IMR-90 (cell line): Measurements from ENCODE around the gene PLEKHB2. TPM values are rescaled to one million over a fixed set of nuclear protein-coding genes. Genes with fewer than 3 reads are reported as not detected.

Source experiments
- ATAC-seq: fragments of 200-7000 bp; cut with Tn5 transposase; 2 replicates; pipeline ENCODE4 v1.9.1; 2020; ENCODE audit warnings: low read depth, mild to moderate bottlenecking, moderate library complexity
- BruUV-seq: library from RNA; stranded (reverse); fragments of 400-500 nt; replicated peaks from 2 replicates; lab custom pipeline; 2021; lab: Mats Ljungman, UMichigan
- CTCF ChIA-PET: fragments of 300-600 bp; formaldehyde crosslinking; extraction: SDS; loops from one replicate; lab custom pipeline; 2021; ENCODE audit warnings: antibody characterized with exemption; lab: Yijun Ruan, JAX
- POLR2A ChIA-PET: fragments of 300-600 bp; sonication (Branson Sonifier 250); formaldehyde crosslinking; loops from one replicate; lab custom pipeline; 2022; ENCODE audit warnings: antibody characterized with exemption; ENCODE audit not compliant: unreplicated experiment; lab: Charles Lee
- DNase-seq: peaks from one replicate; pipeline ENCODE4 v3.0.0; 2013
- H2AFZ ChIP-seq: replicated peaks from 2 replicates; pipeline ENCODE3; 2013; ENCODE audit warnings: low read length, mild to moderate bottlenecking; ENCODE audit not compliant: poor library complexity
- H2AK5ac ChIP-seq: 2 replicates; pipeline ENCODE4 v1.6.1; 2013; ENCODE audit warnings: low read depth, low read length, inconsistent platforms
- H2AK9ac ChIP-seq: replicated peaks from 2 replicates; pipeline ENCODE3; 2013; ENCODE audit warnings: mild to moderate bottlenecking, low read depth, low read length, moderate library complexity; ENCODE audit not compliant: poor library complexity
- H2BK120ac ChIP-seq: 2 replicates; pipeline ENCODE4 v1.6.1; 2013; ENCODE audit warnings: low read depth, low read length, inconsistent platforms
- H2BK15ac ChIP-seq: 3 replicates; pipeline ENCODE4 v1.6.1; 2013; ENCODE audit warnings: low read depth, low read length, inconsistent platforms
- H2BK20ac ChIP-seq: 2 replicates; pipeline ENCODE4 v1.6.1; 2013; ENCODE audit warnings: low read depth, mild to moderate bottlenecking, inconsistent platforms, low read length, moderate library complexity
- H2BK5ac ChIP-seq: 2 replicates; pipeline ENCODE4 v1.6.1; 2013; ENCODE audit warnings: mild to moderate bottlenecking, low read depth, low read length, inconsistent platforms; ENCODE audit not compliant: poor library complexity, severe bottlenecking
- H3K14ac ChIP-seq: replicated peaks from 2 replicates; pipeline ENCODE4 v1.6.1; 2013; ENCODE audit warnings: low read depth, low read length, inconsistent platforms
- H3K18ac ChIP-seq: 2 replicates; pipeline ENCODE4 v1.6.1; 2013; ENCODE audit warnings: low read depth, low read length, control low read depth
- H3K23ac ChIP-seq: 2 replicates; pipeline ENCODE4 v1.6.1; 2013; ENCODE audit warnings: low read depth, low read length, inconsistent platforms
- H3K27ac ChIP-seq: 2 replicates; pipeline ENCODE4 v1.5.1; 2013; ENCODE audit warnings: mild to moderate bottlenecking, control low read depth, low read length; ENCODE audit not compliant: insufficient read depth
- H3K27me3 ChIP-seq: 2 replicates; pipeline ENCODE4 v1.6.1; 2013; ENCODE audit warnings: low read length; ENCODE audit not compliant: control insufficient read depth, insufficient read depth
- H3K36me3 ChIP-seq: 2 replicates; pipeline ENCODE4 v1.6.1; 2013; ENCODE audit warnings: low read length, mixed read lengths; ENCODE audit not compliant: control insufficient read depth, insufficient read depth
- H3K4ac ChIP-seq: 2 replicates; pipeline ENCODE4 v1.6.1; 2013; ENCODE audit warnings: low read depth, low read length, inconsistent platforms
- H3K4me1 ChIP-seq: 2 replicates; pipeline ENCODE4 v1.6.1; 2013; ENCODE audit warnings: low read length, mixed read lengths; ENCODE audit not compliant: control insufficient read depth, insufficient read depth
- H3K4me2 ChIP-seq: 2 replicates; pipeline ENCODE4 v1.6.1; 2013; ENCODE audit warnings: low read depth, mild to moderate bottlenecking, control low read depth, low read length, moderate library complexity
- H3K4me3 ChIP-seq: 2 replicates; pipeline ENCODE4 v1.5.1; 2013; ENCODE audit warnings: low read depth, mild to moderate bottlenecking, control low read depth, low read length, moderate library complexity; ENCODE audit not compliant: insufficient read depth
- H3K56ac ChIP-seq: 2 replicates; pipeline ENCODE4 v1.6.1; 2013; ENCODE audit warnings: low read length, inconsistent platforms; ENCODE audit not compliant: insufficient read depth; ENCODE audit errors: extremely low read depth
- H3K79me1 ChIP-seq, 2 experiments: 2 replicates each; pipeline ENCODE4 v1.6.1; 2013; ENCODE audit warnings: low read length in 2 of 2, inconsistent platforms in 1 of 2, low read depth in 1 of 2
- H3K9ac ChIP-seq: 2 replicates; pipeline ENCODE4 v1.6.1; 2013; ENCODE audit warnings: low read depth, low read length, control low read depth
- H3K9me1 ChIP-seq: 2 replicates; pipeline ENCODE4 v1.6.1; 2013; ENCODE audit warnings: low read length, inconsistent platforms; ENCODE audit not compliant: insufficient read depth
- H3K9me3 ChIP-seq: 2 replicates; pipeline ENCODE4 v1.6.1; 2013; ENCODE audit warnings: low read length; ENCODE audit not compliant: control insufficient read depth, insufficient read depth
- H4K20me1 ChIP-seq: 2 replicates; pipeline ENCODE4 v1.6.1; 2013; ENCODE audit warnings: low read length, inconsistent platforms; ENCODE audit not compliant: insufficient read depth
- H4K5ac ChIP-seq: 2 replicates; pipeline ENCODE4 v1.6.1; 2013; ENCODE audit warnings: mild to moderate bottlenecking, low read depth, low read length, control low read depth
- H4K8ac ChIP-seq, 2 experiments: 2 replicates each; pipeline ENCODE4 v1.6.1; 2013; ENCODE audit warnings: low read depth in 2 of 2, low read length in 2 of 2, control low read depth in 1 of 2, inconsistent platforms in 1 of 2
- H4K91ac ChIP-seq: 2 replicates; pipeline ENCODE4 v1.6.1; 2013; ENCODE audit warnings: low read depth, low read length, inconsistent platforms; ENCODE audit not compliant: insufficient read depth
- CEBPB ChIP-seq: IDR thresholded peaks from 2 replicates; pipeline ENCODE4 v1.6.1; 2012; ENCODE audit warnings: low read depth, low read length, improper control_type of control experiment
- CHD1 ChIP-seq: IDR thresholded peaks from 2 replicates; pipeline ENCODE4 v1.6.1; 2012; ENCODE audit warnings: low read depth, low read length, improper control_type of control experiment
- FOS ChIP-seq: fragments of 150-350 bp; IDR thresholded peaks from 2 replicates; pipeline ENCODE4 v1.6.1; 2016; ENCODE audit warnings: low read depth, low read length
- MAFK ChIP-seq: IDR thresholded peaks from 2 replicates; pipeline ENCODE4 v1.6.1; 2012; ENCODE audit warnings: low read depth, low read length, improper control_type of control experiment
- MXI1 ChIP-seq: IDR thresholded peaks from 2 replicates; pipeline ENCODE4 v1.6.1; 2012; ENCODE audit warnings: low read depth, mild to moderate bottlenecking, low read length, moderate library complexity, borderline replicate concordance
- RCOR1 ChIP-seq: IDR thresholded peaks from 2 replicates; pipeline ENCODE4 v1.6.1; 2012; ENCODE audit warnings: mild to moderate bottlenecking, low read length, improper control_type of control experiment; ENCODE audit not compliant: insufficient replicate concordance
- SMC3 ChIP-seq: fragments of 150-350 bp; IDR thresholded peaks from 2 replicates; pipeline ENCODE4 v1.6.1; 2016; ENCODE audit warnings: low read depth, mild to moderate bottlenecking, antibody characterized with exemption, low read length, moderate library complexity
- USF2 ChIP-seq: fragments of 150-350 bp; IDR thresholded peaks from 2 replicates; pipeline ENCODE4 v1.6.1; 2017; ENCODE audit warnings: mild to moderate bottlenecking, antibody characterized with exemption, low read length, low read depth
- WGBS, 2 experiments: methylation state at CpG; one replicate each; pipeline versions ENCODE4 v1.1.5 to v1.1.7; 2013; ENCODE audit warnings: missing lambda C conversion rate in 2 of 2; ENCODE audit not compliant: insufficient read length in 1 of 2; ENCODE audit errors: extremely low coverage in 2 of 2; 5-methylcytosine and 5-hydroxymethylcytosine counted together
- dilution Hi-C: fragments of 300-500 bp; cut with HindIII; formaldehyde crosslinking; loops from one replicate; pipeline ENCODE4 v1.14.3; 2018; ENCODE audit warnings: low sequenced_read_pairs; ENCODE audit not compliant: unreplicated experiment
- in situ Hi-C: fragments of 300-500 bp; cut with MboI; formaldehyde crosslinking; loops from 3 replicates; pipeline ENCODE4 v1.14.3; 2019; ENCODE audit warnings: low sequenced_read_pairs, inconsistent platforms, mixed read lengths
- intact Hi-C: fragments of 100-400 bp; cut with micrococcal nuclease; formaldehyde crosslinking; loops from 2 replicates; pipeline ENCODE4 v1.10.0; 2022
- polyA plus RNA-seq, 3 experiments: library from polyadenylated mRNA; depleted of rRNA; stranded (reverse); fragments of >200 nt; gene quantifications; 2 replicates each; pipeline ENCODE4 v1.2.3, GENCODE V29; 2012; ENCODE audit warnings: low replicate concordance in 1 of 3
- total RNA-seq: library from RNA; depleted of rRNA; stranded (reverse); fragments of >200 nt; gene quantifications from 2 replicates; pipeline ENCODE4 v1.2.3, GENCODE V29; 2012
- TF ChIP-seq, protein P1 (sequence below): fragments of 150-350 bp; IDR thresholded peaks from 2 replicates; pipeline ENCODE4 v1.6.1; 2016; ENCODE audit warnings: low read depth, mild to moderate bottlenecking, low read length, moderate library complexity, borderline replicate concordance

PLEKHB2 gene
- total and polyA plus RNA-seq, 2 of the 4 experiments (the other 2 are of a cell fraction): 62.9 to 82.1 TPM

GRCh38 chr2:131146749-131147148, 41.6 kb downstream of the PLEKHB2 start:
- Histone ChIP-seq H4K5ac (no peak overlapping the region), H3K4me1 (no peaks in the 10 kb centered on the region)

More at GRCh38 chr2:131146749-131147148, 41.6 kb downstream of the PLEKHB2 start:
- Histone ChIP-seq H3K9me3 (no peaks in the 10 kb centered on the region), H4K8ac (no peak overlapping the region), H3K9me1 (peaks cover 7% of the 10 kb centered on the region; the same call in 1 of the 2 replicates), H3K27ac (no peak overlapping the region), H4K91ac (no peak overlapping the region), H4K20me1 (peaks cover 4% of the 10 kb centered on the region; the same call in 1 of the 2 replicates), H3K14ac (no peak overlapping the region), H2BK15ac (no peak overlapping the region), H3K56ac (no peak overlapping the region), H3K23ac (no peak overlapping the region), H2AFZ (no peak overlapping the region), H3K4me2 (no peak overlapping the region), H2AK5ac (no peak overlapping the region), H3K4me3 (no peak overlapping the region), H2BK20ac (no peak overlapping the region), H3K36me3 (peaks cover 29% of the 10 kb centered on the region), H3K27me3 (no peaks in the 10 kb centered on the region), H2AK9ac (no peak overlapping the region), H3K79me1 (peaks cover 13 to 19% of the 10 kb centered on the region in 2 experiments; a peak in 3 of 4 replicates), H3K18ac (no peak overlapping the region), H2BK5ac (no peak overlapping the region), H2BK120ac (no peak overlapping the region), H3K4ac (no peak overlapping the region), H3K9ac (no peak overlapping the region)
- in situ Hi-C loops: no loop called here
- no peak for ATAC-seq
- dilution Hi-C loops: no loop called here
- WGBS, 2 experiments: no CpG with 5 or more reads among the region's 1 CpG
- no TSS peak for BruUV-seq
- no peak for DNase-seq
- intact Hi-C loops: loop anchor here (5.0 kb wide), 1 partner anchor 349 kb away; no protein-coding TSS in a partner anchor
- CTCF ChIA-PET: no interaction called here
- POLR2A ChIA-PET: no interaction called here
- TF ChIP-seq MAFK: no peak
- no peak for TF ChIP-seq FOS
- TF ChIP-seq, protein P1, sequence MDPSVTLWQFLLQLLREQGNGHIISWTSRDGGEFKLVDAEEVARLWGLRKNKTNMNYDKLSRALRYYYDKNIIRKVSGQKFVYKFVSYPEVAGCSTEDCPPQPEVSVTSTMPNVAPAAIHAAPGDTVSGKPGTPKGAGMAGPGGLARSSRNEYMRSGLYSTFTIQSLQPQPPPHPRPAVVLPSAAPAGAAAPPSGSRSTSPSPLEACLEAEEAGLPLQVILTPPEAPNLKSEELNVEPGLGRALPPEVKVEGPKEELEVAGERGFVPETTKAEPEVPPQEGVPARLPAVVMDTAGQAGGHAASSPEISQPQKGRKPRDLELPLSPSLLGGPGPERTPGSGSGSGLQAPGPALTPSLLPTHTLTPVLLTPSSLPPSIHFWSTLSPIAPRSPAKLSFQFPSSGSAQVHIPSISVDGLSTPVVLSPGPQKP: no peak
- TF ChIP-seq RCOR1: no peak
- TF ChIP-seq SMC3: no peak
- no peak for TF ChIP-seq MXI1
- TF ChIP-seq CHD1: no peak
- TF ChIP-seq USF2: no peak
- TF ChIP-seq CEBPB: no peak
